Adrenal gland (tissue), 12 donors: ENCODE data around the gene DENND2A. TPM values are rescaled to one million over a fixed set of nuclear protein-coding genes. Genes with fewer than 3 reads are reported as not detected.

Source experiments
- DNase-seq, 7 donors: peaks; one replicate each; pipeline ENCODE4 v3.0.0-alpha.2; 2019 to 2020
- H3K27ac ChIP-seq, 5 donors: fragments of 200-600 bp; sonication (generic) in 4 of 5; 1 replicate in 3 of 5; 2 replicates in 2 of 5; pipeline versions ENCODE4 v1.5.1 to v1.8.0; 2016 to 2020; ENCODE audit warnings: mild to moderate bottlenecking in 1 of 5
- H3K27me3 ChIP-seq: fragments of 200-600 bp; 2 replicates; pipeline ENCODE4 v1.8.0; 2021
- H3K36me3 ChIP-seq, 2 donors: fragments of 200-600 bp; replicated peaks in 1 of 2; 1 replicate in 1 of 2; 2 replicates in 1 of 2; pipeline versions ENCODE4 v1.5.1 to v1.8.0; 2018 to 2022
- H3K4me1 ChIP-seq, 2 donors: fragments of 200-600 bp; replicated peaks in 1 of 2; 1 replicate in 1 of 2; 2 replicates in 1 of 2; pipeline versions ENCODE4 v1.5.1 to v1.8.0; 2018 to 2021
- H3K4me3 ChIP-seq, 4 donors: fragments of 200-600 bp; sonication (generic) in 3 of 4; one replicate each; pipeline ENCODE4 v1.5.1; 2016 to 2018
- H3K9me3 ChIP-seq, 3 donors: fragments of 200-600 bp; sonication (generic) in 1 of 3; replicated peaks in 1 of 3; 1 replicate in 2 of 3; 2 replicates in 1 of 3; pipeline versions ENCODE4 v1.5.1 to v1.8.0; 2016 to 2021
- CTCF ChIP-seq, 6 experiments: fragments of 450-650 bp in 4 of 6; fragments of 200-600 bp in 2 of 6; sonication (generic) in 1 of 6; IDR thresholded peaks; 1 replicate in 5 of 6; 2 replicates in 1 of 6; pipeline versions ENCODE4 v1.5.1 to v1.8.0; 2016 to 2021; ENCODE audit warnings: antibody characterized with exemption in 6 of 6, mild to moderate bottlenecking in 2 of 6, moderate library complexity in 1 of 6
- POLR2A ChIP-seq, 2 donors: fragments of 450-650 bp; IDR thresholded peaks; one replicate each; pipeline ENCODE4 v1.6.1; 2017; ENCODE audit warnings: antibody characterized with exemption in 2 of 2, mild to moderate bottlenecking in 2 of 2, moderate library complexity in 1 of 2
- whole genome bisulfite sequencing, 4 donors: extraction: QIAGEN DNeasy Blood & Tissue Kit in 2 of 4; methylation state at CpG; one replicate each; pipeline versions ENCODE4 v1.1.5 to v1.1.7; 2013 to 2017; 5-methylcytosine and 5-hydroxymethylcytosine counted together
- intact Hi-C, 2 donors: fragments of 100-400 bp; cut with DNase I; formaldehyde crosslinking; loops; one replicate each; pipeline versions ENCODE4 v1.14.1 to v1.15.0; 2022 to 2023
- polyA plus RNA-seq, 3 donors: library from polyadenylated mRNA; stranded (reverse); fragments of 200-250 nt in 2 of 3; fragments of 350-450 nt in 1 of 3; fragmentation: Illumina TruSeq in 1 of 3; extraction: RNeasy Lipid Tissue Mini Kit (QIAGEN cat#74804) in 1 of 3; gene quantifications; one replicate each; pipeline ENCODE4 v1.2.3, GENCODE V29; 2013 to 2014
- total RNA-seq, 9 donors: library from RNA; depleted of rRNA in 4 of 9; stranded (reverse); fragments of >200 nt in 4 of 9; fragments of 120-200 nt in 1 of 9; fragmentation: NEBNext Ultra II Directional in 1 of 9; extraction: Animal tissue kit (Norgen Biotek cat#: 25700) in 1 of 9; gene quantifications; one replicate each; pipeline versions ENCODE4 v1.1.0 to v1.2.4, GENCODE V29; 2013 to 2023
- donor health status: healthy with polysubstance abuse.
- donor health status: Bipolar disorder and iron deficiency.
- donor health status: DM: yes; HTN: yes; CAD: no.
- donor health status: DM: no; HTN: no; CAD: no.
- donor health status: DM: no; HTN: no; CAD: no.
- donor health status: DM: yes; HTN: yes; CAD: no.

Gene DENND2A
- total and polyA plus RNA-seq, 12 donors, result 3.0 to 10.9 (median 5.8) TPM

- 84 to 98% (median 88%) methylated on average over 4 of the region's 4 CpGs for WGBS, 4 donors
- peaks cover 0 to 12% of the 10 kb centered on the region in 2 donors for H3K36me3 ChIP-seq
- H3K4me3 ChIP-seq, result no peak overlapping the region
- no peaks in the 10 kb centered on the region for H3K9me3 ChIP-seq
- no peak for DNase-seq
- H3K4me1 ChIP-seq, result peaks cover 0 to 13% of the 10 kb centered on the region in 2 donors
- H3K27me3 ChIP-seq, result no peaks in the 10 kb centered on the region
- intact Hi-C loops, result loop anchor here in 1 of 2 donors (5.0 kb wide), 1 partner anchor 342 kb away; no protein-coding TSS in a partner anchor
- TF ChIP-seq CTCF (IDR thresholded peaks at IDR 0.05) (no peak), POLR2A (IDR thresholded peaks at IDR 0.05) (no peak)
- H3K27ac ChIP-seq, result no peak overlapping the region
Measured at GRCh38 chr7:140675726-140676125, 35.1 kb upstream of the DENND2A start.

GRCh38 chr7:140674899-140675701 lies 34.5 kb upstream of the DENND2A start:
- peaks cover 0 to 6% of the 10 kb centered on the region in 2 donors for H3K36me3 ChIP-seq
- no peak overlapping the region for H3K27ac ChIP-seq
- peaks cover 0 to 13% of the 10 kb centered on the region in 2 donors for H3K4me1 ChIP-seq
- no peak overlapping the region for H3K4me3 ChIP-seq
- no peaks in the 10 kb centered on the region for H3K9me3 ChIP-seq
- H3K27me3 ChIP-seq, result no peaks in the 10 kb centered on the region
- DNase-seq, result peak; percentile 54 to 91 (median 80)
- TF ChIP-seq POLR2A (IDR thresholded peaks at IDR 0.05), result no peak
- TF ChIP-seq CTCF (IDR thresholded peaks at IDR 0.05), result peak; percentile 37 to 65 (median 52)
- 51 to 58% (median 57%) methylated on average over 8 of the region's 8 CpGs for WGBS, 4 donors
- intact Hi-C loops, result loop anchor here in 1 of 2 donors (5.0 kb wide), 1 partner anchor 342 kb away; no protein-coding TSS in a partner anchor

- WGBS, 4 donors, result 83 to 91% (median 86%) methylated on average over 4 to 5 of the region's 5 CpGs
- peak in 1 of 7 donors; percentile 14 for DNase-seq
- peaks cover 0 to 13% of the 10 kb centered on the region in 2 donors for H3K4me1 ChIP-seq
- TF ChIP-seq POLR2A (IDR thresholded peaks at IDR 0.05), result no peak
- TF ChIP-seq CTCF (IDR thresholded peaks at IDR 0.05), result no peak
- H3K36me3 ChIP-seq, result no peaks in the 10 kb centered on the region
- no peak overlapping the region for H3K27ac ChIP-seq
- intact Hi-C loops, result no loop called here
- no peaks in the 10 kb centered on the region for H3K9me3 ChIP-seq
- H3K4me3 ChIP-seq, result no peak overlapping the region
- H3K27me3 ChIP-seq, result no peaks in the 10 kb centered on the region
Measured at GRCh38 chr7:140674356-140674800, 33.8 kb upstream of the DENND2A start.

GRCh38 chr7:140673774-140674155 lies 33.2 kb upstream of the DENND2A start:
- intact Hi-C loops, result no loop called here
- TF ChIP-seq POLR2A (IDR thresholded peaks at IDR 0.05), result no peak
- TF ChIP-seq CTCF (IDR thresholded peaks at IDR 0.05), result no peak
- 38 to 48% (median 44%) methylated on average over 12 to 18 of the region's 18 CpGs for WGBS, 4 donors
- DNase-seq, result no peak
- Histone ChIP-seq H3K9me3 (no peaks in the 10 kb centered on the region), H3K4me1 (peaks cover 0 to 13% of the 10 kb centered on the region in 2 donors), H3K4me3 (peak overlapping the region in 2 of 4 donors; percentile 51 to 98), H3K36me3 (no peaks in the 10 kb centered on the region), H3K27me3 (no peaks in the 10 kb centered on the region), H3K27ac (peak overlapping the region in 1 of 5 donors; percentile 77)
